Stomach (tissue), 4 donors: ENCODE results near the gene PLEKHS1.

Experiments used
- CTCF ChIP-seq, 7 experiments: fragments of 450-650 bp in 4 of 7; fragments of 200-600 bp in 3 of 7; sonication (generic) in 3 of 7; IDR thresholded peaks; one replicate each; pipeline ENCODE4 v1.5.1; 2016 to 2019; ENCODE audit warnings: antibody characterized with exemption in 7 of 7, control low read depth in 2 of 7, mild to moderate bottlenecking in 1 of 7
- EP300 ChIP-seq: sonication (generic); formaldehyde crosslinking; IDR thresholded peaks from one replicate; pipeline ENCODE4 v1.6.1; 2017; ENCODE audit warnings: antibody characterized with exemption
- POLR2A ChIP-seq, 4 donors: fragments of 450-650 bp; IDR thresholded peaks; one replicate each; pipeline ENCODE4 v1.6.1; 2016; ENCODE audit warnings: antibody characterized with exemption in 4 of 4, control low read depth in 2 of 4, mild to moderate bottlenecking in 1 of 4, moderate library complexity in 1 of 4
- POLR2AphosphoS5 ChIP-seq, 3 donors: sonication (generic); formaldehyde crosslinking; IDR thresholded peaks; one replicate each; pipeline ENCODE4 v1.6.1; 2016; ENCODE audit warnings: antibody characterized with exemption in 3 of 3

GRCh38 chr10:113782367-113782766 lies 30.9 kb downstream of the PLEKHS1 start:
- TF ChIP-seq CTCF (IDR thresholded peaks at IDR 0.05) (no peak), EP300 (no peak), POLR2A (IDR thresholded peaks at IDR 0.05) (no peak), POLR2AphosphoS5 (IDR thresholded peaks at IDR 0.05) (no peak)
